Measurements from ENCODE around the gene GTF2H4.
"Not testable (repeated sequence)": the region's sequence is repeated elsewhere in the genome, so short reads cannot be mapped to it uniquely, and the experiment has no call there.

The GTF2H4 gene

GRCh38 chr6:30907758-30908591 lies at the start of gene GTF2H4:
GTF2H4 (plus strand) TSS chr6:30908207.
- peak; percentile 100 for DNase-seq
- Histone ChIP-seq H3K27ac (peak within 1 kb of the TSS; percentile 72), H3K9me3 (ENCODE audit: severe bottlenecking) (no peaks in the 10 kb centered on the region), H3K27me3 (ENCODE audit: insufficient read depth, low read depth, severe bottlenecking) (no peaks in the 10 kb centered on the region), H3K36me3 (peaks cover 39% of the 10 kb centered on the region), H3K4me3 (ENCODE audit: low read depth, low read length) (peak within 1 kb of the TSS; percentile 94)
- TF ChIP-seq, protein P1, sequence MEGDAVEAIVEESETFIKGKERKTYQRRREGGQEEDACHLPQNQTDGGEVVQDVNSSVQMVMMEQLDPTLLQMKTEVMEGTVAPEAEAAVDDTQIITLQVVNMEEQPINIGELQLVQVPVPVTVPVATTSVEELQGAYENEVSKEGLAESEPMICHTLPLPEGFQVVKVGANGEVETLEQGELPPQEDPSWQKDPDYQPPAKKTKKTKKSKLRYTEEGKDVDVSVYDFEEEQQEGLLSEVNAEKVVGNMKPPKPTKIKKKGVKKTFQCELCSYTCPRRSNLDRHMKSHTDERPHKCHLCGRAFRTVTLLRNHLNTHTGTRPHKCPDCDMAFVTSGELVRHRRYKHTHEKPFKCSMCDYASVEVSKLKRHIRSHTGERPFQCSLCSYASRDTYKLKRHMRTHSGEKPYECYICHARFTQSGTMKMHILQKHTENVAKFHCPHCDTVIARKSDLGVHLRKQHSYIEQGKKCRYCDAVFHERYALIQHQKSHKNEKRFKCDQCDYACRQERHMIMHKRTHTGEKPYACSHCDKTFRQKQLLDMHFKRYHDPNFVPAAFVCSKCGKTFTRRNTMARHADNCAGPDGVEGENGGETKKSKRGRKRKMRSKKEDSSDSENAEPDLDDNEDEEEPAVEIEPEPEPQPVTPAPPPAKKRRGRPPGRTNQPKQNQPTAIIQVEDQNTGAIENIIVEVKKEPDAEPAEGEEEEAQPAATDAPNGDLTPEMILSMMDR (IDR thresholded peaks at IDR 0.05; ENCODE audit: low read depth, low read length) = peak; percentile 5; the same call in 1 of the 2 replicates

DNA sequence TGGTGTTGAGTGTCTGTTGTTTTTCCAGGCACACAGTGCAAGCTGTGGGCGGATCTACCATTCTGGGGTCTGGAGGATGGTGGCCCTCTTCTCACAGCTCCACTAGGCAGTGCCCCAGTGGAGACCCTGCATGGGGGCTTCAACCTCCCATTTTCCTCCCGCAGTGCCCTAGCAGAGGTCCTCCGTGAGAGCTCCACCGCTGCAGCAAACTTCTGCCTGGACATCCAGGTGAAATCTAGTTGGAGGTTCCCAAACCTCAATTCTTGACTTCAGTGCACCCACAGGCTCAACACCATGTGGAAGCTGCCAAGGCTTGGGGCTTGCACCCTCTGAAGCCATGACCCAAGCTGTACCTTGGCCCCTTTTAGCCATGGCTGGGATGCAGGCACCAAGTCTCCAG lies 48.3 kb upstream of the GTF2H4 start:
- peaks cover 19% of the 10 kb centered on the region for H3K9me3 ChIP-seq (ENCODE audit: severe bottlenecking)
- H3K27me3 ChIP-seq (ENCODE audit: insufficient read depth, low read depth, severe bottlenecking); H3K27ac ChIP-seq; DNase-seq; H3K4me3 ChIP-seq (ENCODE audit: low read depth, low read length); H3K36me3 ChIP-seq: not testable (repeated sequence)

DNA sequence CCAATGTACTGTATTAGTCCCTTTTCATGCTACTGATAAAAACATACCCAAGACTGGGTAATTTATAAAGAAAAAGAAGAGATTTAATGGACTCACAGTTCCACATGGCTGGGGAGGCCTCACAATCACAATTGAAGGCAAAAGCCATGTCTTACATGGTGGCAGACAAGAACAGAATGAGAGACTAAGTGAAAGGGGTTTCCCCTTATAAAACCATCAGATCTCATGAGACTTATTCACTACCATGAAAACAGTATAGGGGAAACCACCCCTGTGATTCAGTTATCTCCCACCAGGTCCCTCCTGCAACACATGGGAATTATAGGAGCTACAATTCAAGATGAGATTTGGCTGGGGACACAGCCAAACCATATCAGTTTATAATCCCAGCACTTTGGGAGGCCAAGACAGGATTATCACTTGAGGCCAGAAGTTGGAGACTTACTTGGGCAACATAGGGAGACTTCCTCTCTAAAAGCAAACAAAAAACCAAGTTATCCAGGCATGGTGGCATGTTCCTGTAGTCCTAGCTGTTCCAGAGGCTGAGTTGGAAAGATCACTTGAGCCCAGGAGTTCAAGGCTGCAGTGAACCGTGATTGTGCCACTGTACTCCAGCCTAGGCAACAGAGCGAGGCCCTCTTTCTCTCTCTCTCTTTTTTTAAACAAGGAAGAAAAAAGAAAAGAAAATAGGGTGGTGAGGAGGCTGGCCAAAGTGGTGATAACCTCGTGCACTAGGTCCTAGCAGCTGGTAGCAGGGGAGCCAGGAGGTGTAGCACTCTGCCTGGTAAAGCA lies 46.6 kb upstream of the GTF2H4 start:
- no peak for DNase-seq
- no peak overlapping the region for H3K27ac ChIP-seq
- H3K36me3 ChIP-seq = no peaks in the 10 kb centered on the region
- peaks cover 19% of the 10 kb centered on the region for H3K9me3 ChIP-seq (ENCODE audit: severe bottlenecking)
- H3K4me3 ChIP-seq (ENCODE audit: low read depth, low read length) = no peak overlapping the region
- TF ChIP-seq, protein P1 (IDR thresholded peaks at IDR 0.05; ENCODE audit: low read depth, low read length) = no peak
- no peaks in the 10 kb centered on the region for H3K27me3 ChIP-seq (ENCODE audit: insufficient read depth, low read depth, severe bottlenecking)

DNA sequence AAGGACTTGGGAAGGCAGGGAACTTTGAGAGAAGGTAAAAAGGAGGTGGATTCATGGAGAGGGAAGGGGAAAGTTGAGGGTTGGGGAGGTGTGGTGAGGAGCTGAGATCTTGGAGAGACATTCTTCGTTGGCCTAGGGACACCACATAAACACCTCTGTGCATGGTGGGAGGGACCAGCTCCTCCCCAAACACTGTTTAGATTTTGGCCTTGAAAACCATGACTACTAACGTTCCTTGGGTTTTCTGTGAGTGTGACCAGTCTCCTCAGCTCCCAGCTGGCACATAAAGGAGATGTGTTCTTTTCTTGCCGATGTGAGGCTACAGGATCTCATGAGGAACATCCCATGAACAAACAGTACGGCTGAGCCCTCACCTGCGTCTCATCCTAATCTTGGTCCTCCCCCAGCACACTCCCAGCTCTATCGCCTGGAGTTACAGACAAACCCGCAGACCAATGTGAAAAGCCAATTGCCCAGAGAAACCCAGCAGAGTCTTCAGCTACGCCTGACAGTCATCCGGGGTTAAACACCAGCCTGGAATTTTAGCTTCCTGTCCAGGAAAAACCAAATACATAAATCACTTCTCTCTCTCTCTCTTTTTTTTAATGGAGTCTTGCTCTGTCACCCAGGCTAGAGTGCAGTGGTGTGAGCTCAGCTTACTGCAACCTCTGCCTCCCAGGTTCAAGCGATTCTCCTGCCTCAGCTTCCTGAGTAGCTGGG lies 45.7 kb upstream of the GTF2H4 start:
- Histone ChIP-seq H3K36me3 (no peaks in the 10 kb centered on the region), H3K4me3 (ENCODE audit: low read depth, low read length) (no peak overlapping the region), H3K27me3 (ENCODE audit: insufficient read depth, low read depth, severe bottlenecking) (no peaks in the 10 kb centered on the region), H3K27ac (no peak overlapping the region), H3K9me3 (ENCODE audit: severe bottlenecking) (peaks cover 20% of the 10 kb centered on the region)
- no peak for DNase-seq
- TF ChIP-seq, protein P1 (IDR thresholded peaks at IDR 0.05; ENCODE audit: low read depth, low read length) = no peak

DNA sequence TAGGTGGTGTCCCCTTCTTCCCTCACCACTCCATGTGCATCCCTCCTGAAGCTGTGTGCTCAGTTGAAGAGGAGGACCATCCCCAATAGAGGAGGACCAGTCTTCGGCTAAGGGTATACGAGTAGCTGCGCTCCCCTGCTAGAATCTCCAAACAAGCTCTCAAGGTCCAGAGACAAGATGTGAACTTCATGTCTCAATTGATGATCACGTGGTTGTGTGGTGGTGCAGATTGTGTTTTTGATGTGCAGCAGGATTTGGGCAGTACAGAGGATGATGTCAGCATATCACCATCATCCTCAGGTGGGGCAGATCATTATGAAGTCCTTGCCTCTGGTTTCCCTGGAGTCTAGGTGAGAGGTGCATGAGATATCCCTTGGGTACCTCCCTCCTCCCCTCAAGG lies 43.7 kb upstream of the GTF2H4 start:
- H3K36me3 ChIP-seq = no peaks in the 10 kb centered on the region
- no peak overlapping the region for H3K4me3 ChIP-seq (ENCODE audit: low read depth, low read length)
- H3K27ac ChIP-seq = no peak overlapping the region
- no peak for DNase-seq
- no peaks in the 10 kb centered on the region for H3K27me3 ChIP-seq (ENCODE audit: insufficient read depth, low read depth, severe bottlenecking)
- TF ChIP-seq, protein P1 (IDR thresholded peaks at IDR 0.05; ENCODE audit: low read depth, low read length) = no peak
- peaks cover 33% of the 10 kb centered on the region for H3K9me3 ChIP-seq (ENCODE audit: severe bottlenecking)

DNA sequence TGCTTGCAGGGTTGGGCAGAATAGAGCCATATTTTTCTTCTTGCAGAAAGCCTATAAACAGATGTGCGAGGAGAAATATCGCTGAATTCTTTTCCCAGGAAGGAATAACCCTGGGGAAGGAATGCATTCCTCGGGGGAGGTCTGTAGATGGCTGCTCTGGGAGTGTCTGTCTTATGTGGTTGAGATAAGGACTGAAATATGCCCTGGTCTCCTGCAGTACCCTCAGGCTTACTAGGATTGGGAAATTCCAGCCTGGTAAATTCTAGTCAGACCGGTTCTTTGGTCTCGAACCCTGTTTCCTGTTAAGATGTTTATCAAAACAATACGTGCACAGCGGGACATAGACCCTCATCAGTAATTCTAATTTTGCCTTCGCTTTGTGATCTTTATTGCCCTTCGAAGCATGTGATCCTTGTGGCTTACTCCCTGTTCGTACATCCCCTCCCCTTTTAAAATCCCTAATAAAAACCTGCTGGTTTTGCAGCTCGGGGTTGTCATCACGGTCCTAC lies 38.7 kb upstream of the GTF2H4 start:
- H3K36me3 ChIP-seq; H3K4me3 ChIP-seq (ENCODE audit: low read depth, low read length); H3K27me3 ChIP-seq (ENCODE audit: insufficient read depth, low read depth, severe bottlenecking); DNase-seq; H3K27ac ChIP-seq: not testable (repeated sequence)
- H3K9me3 ChIP-seq (ENCODE audit: severe bottlenecking) = peaks cover 46% of the 10 kb centered on the region

Data from WERI-Rb-1 (cell line).